H9 (cell line): Measurements from ENCODE around the gene CCDC60. TPM values are rescaled to one million over a fixed set of nuclear protein-coding genes. Genes with fewer than 3 reads are reported as not detected.

ENCODE experiments used
- DNase-seq: peaks from one replicate; pipeline ENCODE4 v3.0.0-alpha.2; 2017
- H2AFZ ChIP-seq: one replicate; pipeline ENCODE4 v1.6.1; 2013; ENCODE audit warnings: mild to moderate bottlenecking, low read length, control low read depth, moderate library complexity
- H2AK5ac ChIP-seq: 2 replicates; pipeline ENCODE4 v1.6.1; 2013; ENCODE audit warnings: low read length, control low read depth, mixed read lengths; ENCODE audit not compliant: insufficient read length
- H2BK120ac ChIP-seq: one replicate; pipeline ENCODE4 v1.6.1; 2013; ENCODE audit warnings: low read depth, mild to moderate bottlenecking, low read length, control low read depth, inconsistent platforms; ENCODE audit not compliant: poor library complexity, severe bottlenecking
- H2BK12ac ChIP-seq: 2 replicates; pipeline ENCODE4 v1.6.1; 2013; ENCODE audit warnings: low read length, control low read depth, mixed read lengths, low read depth; ENCODE audit not compliant: insufficient read length
- H2BK15ac ChIP-seq: 2 replicates; pipeline ENCODE4 v1.6.1; 2013; ENCODE audit warnings: low read depth, low read length, control low read depth
- H2BK20ac ChIP-seq: one replicate; pipeline ENCODE4 v1.6.1; 2013; ENCODE audit warnings: low read depth, mild to moderate bottlenecking, low read length, control low read depth, inconsistent platforms; ENCODE audit not compliant: poor library complexity, severe bottlenecking
- H2BK5ac ChIP-seq: 2 replicates; pipeline ENCODE4 v1.6.1; 2013; ENCODE audit warnings: low read length, control low read depth, mixed read lengths; ENCODE audit not compliant: insufficient read length
- H3K14ac ChIP-seq: 2 replicates; pipeline ENCODE4 v1.6.1; 2013; ENCODE audit warnings: low read length, control low read depth; ENCODE audit not compliant: insufficient read depth
- H3K18ac ChIP-seq: 2 replicates; pipeline ENCODE4 v1.6.1; 2013; ENCODE audit warnings: low read depth, mild to moderate bottlenecking, mixed read lengths, low read length, control low read depth; ENCODE audit not compliant: insufficient read length
- H3K23ac ChIP-seq: 2 replicates; pipeline ENCODE4 v1.6.1; 2013; ENCODE audit warnings: low read length, control low read depth, mixed read lengths, low read depth; ENCODE audit not compliant: insufficient read length
- H3K23me2 ChIP-seq: 2 replicates; pipeline ENCODE4 v1.6.1; 2013; ENCODE audit warnings: low read depth, mild to moderate bottlenecking, mixed read lengths, low read length, control low read depth; ENCODE audit not compliant: insufficient read length, poor library complexity, severe bottlenecking
- H3K27ac ChIP-seq: 2 replicates; pipeline ENCODE4 v1.5.1; 2013; ENCODE audit warnings: low read length, control low read depth, mixed read lengths, low read depth; ENCODE audit not compliant: insufficient read length
- H3K27me3 ChIP-seq: 2 replicates; pipeline ENCODE4 v1.6.1; 2013; ENCODE audit warnings: low read length, control low read depth, inconsistent platforms; ENCODE audit not compliant: insufficient read depth
- H3K4ac ChIP-seq: 2 replicates; pipeline ENCODE4 v1.6.1; 2013; ENCODE audit warnings: low read depth, mild to moderate bottlenecking, control low read depth, inconsistent platforms, low read length, moderate library complexity
- H3K4me1 ChIP-seq: 2 replicates; pipeline ENCODE4 v1.6.1; 2013; ENCODE audit warnings: low read length, control low read depth, inconsistent platforms; ENCODE audit not compliant: insufficient read depth
- H3K4me2 ChIP-seq: 2 replicates; pipeline ENCODE4 v1.6.1; 2013; ENCODE audit warnings: low read length, control low read depth, mixed read lengths; ENCODE audit not compliant: insufficient read length, insufficient read depth
- H3K56ac ChIP-seq: 2 replicates; pipeline ENCODE4 v1.6.1; 2013; ENCODE audit warnings: low read depth, mild to moderate bottlenecking, mixed read lengths, low read length, control low read depth; ENCODE audit not compliant: insufficient read length
- H3K79me1 ChIP-seq: 2 replicates; pipeline ENCODE4 v1.6.1; 2013; ENCODE audit warnings: low read depth, mild to moderate bottlenecking, moderate library complexity, low read length, control low read depth, inconsistent platforms; ENCODE audit not compliant: insufficient read depth, poor library complexity, severe bottlenecking
- H3K79me2 ChIP-seq: 2 replicates; pipeline ENCODE4 v1.6.1; 2013; ENCODE audit warnings: low read length, control low read depth, inconsistent platforms; ENCODE audit not compliant: insufficient read depth
- H3K9ac ChIP-seq: 2 replicates; pipeline ENCODE4 v1.6.1; 2013; ENCODE audit warnings: low read length, control low read depth, mixed read lengths; ENCODE audit not compliant: insufficient read length; ENCODE audit errors: extremely low read depth
- H3K9me3 ChIP-seq: one replicate; pipeline ENCODE4 v1.6.1; 2013; ENCODE audit warnings: low read depth, low read length, inconsistent platforms; ENCODE audit not compliant: control insufficient read depth
- H3T11ph ChIP-seq: one replicate; pipeline ENCODE4 v1.6.1; 2013; ENCODE audit warnings: mild to moderate bottlenecking, low read length, control low read depth, inconsistent platforms
- H4K20me1 ChIP-seq: one replicate; pipeline ENCODE4 v1.6.1; 2013; ENCODE audit not compliant: control insufficient read depth, insufficient read length, insufficient read depth
- H4K5ac ChIP-seq: 2 replicates; pipeline ENCODE4 v1.6.1; 2013; ENCODE audit warnings: low read depth, mild to moderate bottlenecking, mixed read lengths, low read length, control low read depth; ENCODE audit not compliant: insufficient read length
- H4K8ac ChIP-seq: replicated peaks from 2 replicates; pipeline ENCODE4 v1.6.1; 2013; ENCODE audit warnings: low read length, control low read depth, mixed read lengths, low read depth; ENCODE audit not compliant: insufficient read length
- H4K91ac ChIP-seq: 2 replicates; pipeline ENCODE4 v1.6.1; 2013; ENCODE audit warnings: low read depth, mild to moderate bottlenecking, moderate library complexity, mixed read lengths, low read length, control low read depth; ENCODE audit not compliant: insufficient read length
- H3K27ac Mint-ChIP-seq, 3 experiments: 2 replicates in 2 of 3; 3 replicates in 1 of 3; pipeline ENCODE4 v1.8.0; 2020 to 2021; ENCODE audit warnings: mixed read lengths in 3 of 3, mild to moderate bottlenecking in 1 of 3, moderate library complexity in 1 of 3
- H3K27me3 Mint-ChIP-seq: 2 replicates; pipeline ENCODE4 v1.8.0; 2021; ENCODE audit warnings: low read depth, mild to moderate bottlenecking, moderate library complexity, mixed read lengths
- H3K36me3 Mint-ChIP-seq, 3 experiments: 2 replicates in 2 of 3; 3 replicates in 1 of 3; pipeline ENCODE4 v1.8.0; 2020 to 2021; ENCODE audit warnings: low read depth in 3 of 3, mixed read lengths in 3 of 3; ENCODE audit not compliant: insufficient read depth in 1 of 3
- H3K4me1 Mint-ChIP-seq, 2 experiments: 2 replicates each; pipeline ENCODE4 v1.8.0; 2020; ENCODE audit warnings: mixed read lengths in 2 of 2
- H3K4me3 Mint-ChIP-seq, 2 experiments: 2 replicates in 1 of 2; 3 replicates in 1 of 2; pipeline ENCODE4 v1.8.0; 2020 to 2021; ENCODE audit warnings: mild to moderate bottlenecking in 2 of 2, mixed read lengths in 2 of 2, moderate library complexity in 1 of 2
- H3K9me3 Mint-ChIP-seq, 2 experiments: 2 replicates in 1 of 2; 3 replicates in 1 of 2; pipeline ENCODE4 v1.8.0; 2020; ENCODE audit warnings: mild to moderate bottlenecking in 2 of 2, mixed read lengths in 2 of 2, moderate library complexity in 1 of 2
- WGBS: extraction: QIAGEN DNeasy Blood & Tissue Kit; methylation state at CpG from one replicate; pipeline ENCODE4 v1.1.7; 2013; ENCODE audit warnings: missing lambda C conversion rate, low lambda C conversion rate, mixed read lengths; ENCODE audit not compliant: insufficient read length; ENCODE audit errors: extremely low coverage; 5-methylcytosine and 5-hydroxymethylcytosine counted together
- total RNA-seq: library from RNA; stranded (reverse); gene quantifications from 2 replicates; pipeline ENCODE4 v1.2.1, GENCODE V29; 2021
- TF ChIP-seq, protein P1 (sequence below): fragments of 200-600 bp; sonication (generic); conservative IDR thresholded peaks from 3 replicates; pipeline ENCODE4 v1.8.0; 2021; ENCODE audit warnings: antibody characterized with exemption, mild to moderate bottlenecking

CCDC60 gene
- total RNA-seq, 1 experiment from 2014 or later = 0.44 TPM

DNA sequence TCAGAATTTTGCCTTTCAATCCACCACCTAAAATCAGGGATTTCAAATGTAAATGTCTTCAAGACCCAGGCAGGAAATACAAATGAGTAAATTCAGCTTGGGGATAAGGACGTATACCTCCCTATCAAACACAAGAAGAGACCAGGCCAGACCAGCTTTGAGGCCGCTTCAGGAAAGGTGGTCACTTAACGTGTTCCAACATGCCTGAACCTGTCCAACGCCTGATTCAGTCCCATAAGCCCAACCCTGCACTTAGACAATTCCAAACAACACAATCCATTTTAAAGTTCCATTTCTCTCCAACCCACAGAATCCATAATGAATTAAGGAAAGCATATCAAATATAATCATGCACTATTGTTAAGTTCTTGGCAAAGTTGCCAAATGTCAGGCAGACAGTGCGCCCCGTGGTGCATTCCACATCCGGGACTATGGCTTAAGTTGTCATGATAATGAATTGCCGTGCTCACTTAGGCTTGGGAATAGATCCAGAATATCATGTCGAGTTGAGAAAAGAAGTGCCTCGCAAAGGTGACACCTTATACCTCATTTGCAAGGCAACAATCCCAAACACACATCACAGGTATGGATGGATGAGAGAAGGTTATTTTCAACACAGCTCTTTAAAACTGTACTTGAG is 35.5 kb downstream of the CCDC60 start:
- Histone ChIP-seq H3K79me1 (no peaks in the 10 kb centered on the region), H3K4me1 (peaks cover 17% of the 10 kb centered on the region; the same call in 1 of the 2 replicates), H3K23me2 (no peaks in the 10 kb centered on the region), H3K27me3 (no peaks in the 10 kb centered on the region), H3K18ac (no peak overlapping the region), H2BK5ac (no peak overlapping the region), H2BK12ac (no peak overlapping the region), H4K5ac (no peak overlapping the region), H3K23ac (no peak overlapping the region), H3K9ac (no peak overlapping the region), H3K4ac (no peak overlapping the region), H4K20me1 (no peaks in the 10 kb centered on the region), H2BK20ac (no peak overlapping the region), H2AK5ac (no peak overlapping the region), H3K14ac (no peak overlapping the region), H3K56ac (no peak overlapping the region), H3K27ac (no peak overlapping the region), H4K8ac (no peak overlapping the region), H3K79me2 (no peaks in the 10 kb centered on the region), H4K91ac (no peak overlapping the region), H3T11ph (no peak overlapping the region), H2AFZ (no peak overlapping the region), H2BK15ac (no peak overlapping the region), H2BK120ac (no peak overlapping the region), H3K4me2 (no peak overlapping the region), H3K9me3 (no peaks in the 10 kb centered on the region)
- no peaks in the 10 kb centered on the region for H3K9me3 Mint-ChIP-seq
- H3K4me1 Mint-ChIP-seq = peaks cover 23 to 29% of the 10 kb centered on the region in 2 experiments
- H3K27me3 Mint-ChIP-seq = no peaks in the 10 kb centered on the region; the same call in none of the 2 replicates
- H3K36me3 Mint-ChIP-seq = no peaks in the 10 kb centered on the region
- WGBS = no CpG with 5 or more reads among the region's 10 CpGs
- H3K27ac Mint-ChIP-seq = peak overlapping the region in 1 of 3 experiments; percentile 6; a peak in 3 of 7 replicates
- TF ChIP-seq, protein P1, sequence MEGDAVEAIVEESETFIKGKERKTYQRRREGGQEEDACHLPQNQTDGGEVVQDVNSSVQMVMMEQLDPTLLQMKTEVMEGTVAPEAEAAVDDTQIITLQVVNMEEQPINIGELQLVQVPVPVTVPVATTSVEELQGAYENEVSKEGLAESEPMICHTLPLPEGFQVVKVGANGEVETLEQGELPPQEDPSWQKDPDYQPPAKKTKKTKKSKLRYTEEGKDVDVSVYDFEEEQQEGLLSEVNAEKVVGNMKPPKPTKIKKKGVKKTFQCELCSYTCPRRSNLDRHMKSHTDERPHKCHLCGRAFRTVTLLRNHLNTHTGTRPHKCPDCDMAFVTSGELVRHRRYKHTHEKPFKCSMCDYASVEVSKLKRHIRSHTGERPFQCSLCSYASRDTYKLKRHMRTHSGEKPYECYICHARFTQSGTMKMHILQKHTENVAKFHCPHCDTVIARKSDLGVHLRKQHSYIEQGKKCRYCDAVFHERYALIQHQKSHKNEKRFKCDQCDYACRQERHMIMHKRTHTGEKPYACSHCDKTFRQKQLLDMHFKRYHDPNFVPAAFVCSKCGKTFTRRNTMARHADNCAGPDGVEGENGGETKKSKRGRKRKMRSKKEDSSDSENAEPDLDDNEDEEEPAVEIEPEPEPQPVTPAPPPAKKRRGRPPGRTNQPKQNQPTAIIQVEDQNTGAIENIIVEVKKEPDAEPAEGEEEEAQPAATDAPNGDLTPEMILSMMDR = no peak
- DNase-seq = no peak
- H3K4me3 Mint-ChIP-seq = no peak overlapping the region
